ENCODE measurements around the gene GPD2. TPM values are rescaled to one million over a fixed set of nuclear protein-coding genes. Genes with fewer than 3 reads are reported as not detected.

GPD2 gene
- 18.9 and 20.0 TPM in 2 replicates for polyA plus RNA-seq (2013)

DNA sequence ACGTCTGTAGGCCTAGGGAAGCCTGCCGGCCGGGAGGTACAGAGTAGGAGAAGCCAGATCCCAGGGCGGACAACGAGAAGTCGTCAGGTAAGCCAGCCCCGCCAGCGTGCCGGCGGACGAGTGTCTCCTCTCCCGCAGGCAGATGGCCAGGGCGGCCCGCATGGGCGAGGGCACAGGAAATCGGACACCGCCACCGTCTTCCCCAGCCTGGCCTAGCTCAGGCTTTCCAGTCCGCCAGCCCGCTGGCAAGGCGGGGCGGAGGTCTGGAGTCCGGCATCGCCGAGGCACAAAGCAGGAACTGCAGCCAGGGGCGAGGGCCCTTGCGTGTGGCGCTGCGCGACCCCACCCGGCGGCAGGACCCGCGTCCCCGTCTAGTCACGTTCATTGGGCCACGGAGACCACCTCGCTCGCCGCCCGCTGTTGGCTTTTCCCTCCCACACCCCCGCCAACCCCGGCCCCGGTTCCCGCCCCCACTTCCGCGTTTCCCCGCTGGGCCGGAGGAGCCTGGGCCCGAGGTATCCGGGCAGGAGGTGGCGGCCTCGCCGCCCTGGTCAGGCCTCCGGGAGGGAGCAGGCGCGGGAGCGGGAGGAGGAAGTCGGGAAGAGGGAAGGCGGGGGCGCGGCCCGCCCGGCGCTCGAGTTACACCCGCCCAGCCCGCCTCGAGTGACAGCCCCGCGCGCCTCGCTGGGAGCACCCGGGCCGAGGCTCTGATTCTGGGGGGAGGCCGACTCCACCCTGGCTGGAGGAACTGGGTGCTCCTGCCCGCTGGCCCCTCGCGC is at the start of gene GPD2:
TSS of gene GPD2 (plus strand) at position 662 of the 779 bp plus-strand sequence. CDS start 39,727 bp downstream, outside the sequence.
- H3K9me3 ChIP-seq (ENCODE audit: insufficient read depth, low read depth, low read length), result no peaks in the 10 kb centered on the region
- peak within 1 kb of the TSS; percentile 11 for H2AK5ac ChIP-seq (ENCODE audit: low read length)
- no peaks in the 10 kb centered on the region for H3K36me3 ChIP-seq (ENCODE audit: control insufficient read depth in 1 of 2, insufficient read depth in 2 of 2, low read length in 2 of 2)
- H3K4me2 ChIP-seq (ENCODE audit: low read length), result peak within 1 kb of the TSS; percentile 92
- H3K4me3 ChIP-seq (ENCODE audit: low read depth, low read length), result peak within 1 kb of the TSS; percentile 87
- H4K8ac ChIP-seq (ENCODE audit: low read depth, low read length), result peak within 1 kb of the TSS; percentile 95
- peaks cover 6% of the 10 kb centered on the region for H3K79me2 ChIP-seq (ENCODE audit: control insufficient read depth, insufficient read depth, low read length, poor library complexity)
- H3K23ac ChIP-seq (ENCODE audit: low read length), result no peak within 1 kb of the TSS
- DNase-seq, result peak; percentile 95
- peaks cover 3 to 5% of the 10 kb centered on the region in 2 experiments for H3K4me1 ChIP-seq (ENCODE audit: control insufficient read depth in 1 of 2, insufficient read depth in 2 of 2, low read length in 2 of 2)
- H3K14ac ChIP-seq (ENCODE audit: low read length), result peak within 1 kb of the TSS; percentile 84
- H4K12ac ChIP-seq (ENCODE audit: low read depth, low read length), result peak within 1 kb of the TSS; percentile 26
- peaks cover 15% of the 10 kb centered on the region for H3K79me1 ChIP-seq (ENCODE audit: low read length)
- no peak within 1 kb of the TSS for H2BK12ac ChIP-seq (ENCODE audit: low read length)
- peak within 1 kb of the TSS; percentile 92 for H4K91ac ChIP-seq (ENCODE audit: low read depth, low read length)
- H3K9ac ChIP-seq (ENCODE audit: low read length), result peak within 1 kb of the TSS; percentile 95
- H3K27ac ChIP-seq (ENCODE audit: low read depth, low read length), result peak within 1 kb of the TSS; percentile 97
- H2AFZ ChIP-seq (ENCODE audit: insufficient read depth, low read length, poor library complexity), result peak within 1 kb of the TSS; percentile 96
- H3K27me3 ChIP-seq (ENCODE audit: insufficient read depth, low read length), result no peaks in the 10 kb centered on the region
- peak within 1 kb of the TSS; percentile 85 for H3K18ac ChIP-seq (ENCODE audit: low read length)
- peak within 1 kb of the TSS; percentile 71 for H2BK5ac ChIP-seq (ENCODE audit: low read depth, low read length, poor library complexity)
- no CpG with 5 or more reads among the region's 79 CpGs for WGBS (ENCODE audit: extremely low coverage, insufficient coverage, insufficient read length)
- peak within 1 kb of the TSS; percentile 80 for H3K4ac ChIP-seq (ENCODE audit: low read depth, low read length)
- peak within 1 kb of the TSS; percentile 79 for H2BK120ac ChIP-seq (ENCODE audit: insufficient read depth, low read length, poor library complexity)

DNA sequence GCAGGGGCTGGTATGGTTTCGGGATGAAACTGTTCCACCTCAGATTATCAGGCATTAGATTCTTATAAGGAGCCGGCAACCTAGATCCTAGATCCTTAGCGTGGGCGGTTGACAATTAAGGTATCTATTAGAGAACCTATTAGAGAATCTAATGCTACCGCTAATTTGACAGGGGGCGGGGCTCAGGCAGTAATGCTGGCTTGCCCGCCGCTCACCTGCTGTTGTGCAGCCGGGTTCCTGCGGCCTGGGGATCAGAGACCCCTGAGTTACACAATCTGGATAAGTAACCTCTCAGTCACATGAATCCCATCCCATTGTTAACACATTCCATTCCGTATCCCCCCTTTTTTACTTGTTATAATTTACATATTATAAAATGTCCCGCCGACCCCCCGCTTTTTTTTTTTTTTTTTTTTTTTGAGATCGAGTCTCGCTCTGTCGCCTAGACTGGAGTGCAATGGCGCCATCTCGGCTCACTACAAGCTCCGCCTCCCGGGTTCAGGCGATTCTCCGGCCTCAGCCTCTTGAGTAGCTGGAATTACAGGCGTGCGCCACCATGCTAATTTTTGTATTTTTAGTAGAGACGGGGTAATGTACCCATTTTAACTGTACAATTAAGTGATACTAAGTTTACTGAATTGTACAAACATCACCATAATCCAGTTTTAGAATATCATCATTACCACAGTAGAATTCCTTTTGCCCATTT is 42.0 kb upstream of the GPD2 start:
- WGBS (ENCODE audit: extremely low coverage, insufficient coverage, insufficient read length), result no CpG with 5 or more reads among the region's 26 CpGs
- H3K9me3 ChIP-seq (ENCODE audit: insufficient read depth, low read depth, low read length), result no peaks in the 10 kb centered on the region
- H3K14ac ChIP-seq (ENCODE audit: low read length), result no peak overlapping the region
- H3K4me2 ChIP-seq (ENCODE audit: low read length), result no peak overlapping the region
- no peak overlapping the region for H4K91ac ChIP-seq (ENCODE audit: low read depth, low read length)
- H3K23ac ChIP-seq (ENCODE audit: low read length), result no peak overlapping the region
- H2AFZ ChIP-seq (ENCODE audit: insufficient read depth, low read length, poor library complexity), result no peak overlapping the region
- no peaks in the 10 kb centered on the region for H3K4me1 ChIP-seq (ENCODE audit: control insufficient read depth in 1 of 2, insufficient read depth in 2 of 2, low read length in 2 of 2)
- H2BK12ac ChIP-seq (ENCODE audit: low read length), result no peak overlapping the region
- peak; percentile 37 to 56 for DNase-seq
- H3K18ac ChIP-seq (ENCODE audit: low read length), result no peak overlapping the region
- H4K8ac ChIP-seq (ENCODE audit: low read depth, low read length), result no peak overlapping the region
- H3K27ac ChIP-seq (ENCODE audit: low read depth, low read length), result no peak overlapping the region
- H3K79me2 ChIP-seq (ENCODE audit: control insufficient read depth, insufficient read depth, low read length, poor library complexity), result no peaks in the 10 kb centered on the region
- H3K4ac ChIP-seq (ENCODE audit: low read depth, low read length), result no peak overlapping the region
- H4K12ac ChIP-seq (ENCODE audit: low read depth, low read length), result no peak overlapping the region
- no peak overlapping the region for H3K4me3 ChIP-seq (ENCODE audit: low read depth, low read length)
- no peak overlapping the region for H2BK120ac ChIP-seq (ENCODE audit: insufficient read depth, low read length, poor library complexity)
- no peaks in the 10 kb centered on the region for H3K79me1 ChIP-seq (ENCODE audit: low read length)
- no peaks in the 10 kb centered on the region for H3K36me3 ChIP-seq (ENCODE audit: control insufficient read depth in 1 of 2, insufficient read depth in 2 of 2, low read length in 2 of 2)
- no peak overlapping the region for H2AK5ac ChIP-seq (ENCODE audit: low read length)
- H2BK5ac ChIP-seq (ENCODE audit: low read depth, low read length, poor library complexity), result no peak overlapping the region
- no peaks in the 10 kb centered on the region for H3K27me3 ChIP-seq (ENCODE audit: insufficient read depth, low read length)
- no peak overlapping the region for H3K9ac ChIP-seq (ENCODE audit: low read length)

GRCh38 chr2:156396126-156396525 is 40.1 kb upstream of the GPD2 start:
- Histone ChIP-seq H4K12ac (ENCODE audit: low read depth, low read length) (no peak overlapping the region), H4K91ac (ENCODE audit: low read depth, low read length) (no peak overlapping the region), H3K23ac (ENCODE audit: low read length) (no peak overlapping the region), H2AK5ac (ENCODE audit: low read length) (no peak overlapping the region), H3K4me1 (ENCODE audit: control insufficient read depth in 1 of 2, insufficient read depth in 2 of 2, low read length in 2 of 2) (no peaks in the 10 kb centered on the region), H3K14ac (ENCODE audit: low read length) (no peak overlapping the region), H3K79me2 (ENCODE audit: control insufficient read depth, insufficient read depth, low read length, poor library complexity) (no peaks in the 10 kb centered on the region), H2AFZ (ENCODE audit: insufficient read depth, low read length, poor library complexity) (no peak overlapping the region), H2BK5ac (ENCODE audit: low read depth, low read length, poor library complexity) (no peak overlapping the region), H3K36me3 (ENCODE audit: control insufficient read depth in 1 of 2, insufficient read depth in 2 of 2, low read length in 2 of 2) (no peaks in the 10 kb centered on the region), H2BK12ac (ENCODE audit: low read length) (no peak overlapping the region), H2BK120ac (ENCODE audit: insufficient read depth, low read length, poor library complexity) (no peak overlapping the region), H3K18ac (ENCODE audit: low read length) (no peak overlapping the region), H3K4me3 (ENCODE audit: low read depth, low read length) (no peak overlapping the region), H4K8ac (ENCODE audit: low read depth, low read length) (no peak overlapping the region), H3K4ac (ENCODE audit: low read depth, low read length) (no peak overlapping the region), H3K9ac (ENCODE audit: low read length) (no peak overlapping the region), H3K4me2 (ENCODE audit: low read length) (no peak overlapping the region), H3K9me3 (ENCODE audit: insufficient read depth, low read depth, low read length) (peaks cover 1% of the 10 kb centered on the region), H3K27ac (ENCODE audit: low read depth, low read length) (no peak overlapping the region), H3K27me3 (ENCODE audit: insufficient read depth, low read length) (no peaks in the 10 kb centered on the region), H3K79me1 (ENCODE audit: low read length) (no peaks in the 10 kb centered on the region)
- WGBS (ENCODE audit: extremely low coverage, insufficient coverage, insufficient read length), result no CpG with 5 or more reads among the region's 2 CpGs
- DNase-seq, result peak in 1 of 2 donors; percentile 17

- H3K27me3 ChIP-seq (ENCODE audit: insufficient read depth, low read length), result no peaks in the 10 kb centered on the region
- H3K4me2 ChIP-seq (ENCODE audit: low read length), result no peak overlapping the region
- no peak overlapping the region for H4K12ac ChIP-seq (ENCODE audit: low read depth, low read length)
- H3K79me2 ChIP-seq (ENCODE audit: control insufficient read depth, insufficient read depth, low read length, poor library complexity), result no peaks in the 10 kb centered on the region
- no peaks in the 10 kb centered on the region for H3K4me1 ChIP-seq (ENCODE audit: control insufficient read depth in 1 of 2, insufficient read depth in 2 of 2, low read length in 2 of 2)
- no peak overlapping the region for H2BK12ac ChIP-seq (ENCODE audit: low read length)
- no peak overlapping the region for H3K23ac ChIP-seq (ENCODE audit: low read length)
- no peak overlapping the region for H3K18ac ChIP-seq (ENCODE audit: low read length)
- H3K4ac ChIP-seq (ENCODE audit: low read depth, low read length), result no peak overlapping the region
- H3K27ac ChIP-seq (ENCODE audit: low read depth, low read length), result no peak overlapping the region
- no peak overlapping the region for H3K4me3 ChIP-seq (ENCODE audit: low read depth, low read length)
- H4K8ac ChIP-seq (ENCODE audit: low read depth, low read length), result no peak overlapping the region
- no peaks in the 10 kb centered on the region for H3K79me1 ChIP-seq (ENCODE audit: low read length)
- no peak overlapping the region for H2AFZ ChIP-seq (ENCODE audit: insufficient read depth, low read length, poor library complexity)
- H2BK120ac ChIP-seq (ENCODE audit: insufficient read depth, low read length, poor library complexity), result no peak overlapping the region
- no peak overlapping the region for H3K14ac ChIP-seq (ENCODE audit: low read length)
- no peak overlapping the region for H2BK5ac ChIP-seq (ENCODE audit: low read depth, low read length, poor library complexity)
- H4K91ac ChIP-seq (ENCODE audit: low read depth, low read length), result no peak overlapping the region
- no peaks in the 10 kb centered on the region for H3K36me3 ChIP-seq (ENCODE audit: control insufficient read depth in 1 of 2, insufficient read depth in 2 of 2, low read length in 2 of 2)
- no peak overlapping the region for H2AK5ac ChIP-seq (ENCODE audit: low read length)
- no peak for DNase-seq
- H3K9me3 ChIP-seq (ENCODE audit: insufficient read depth, low read depth, low read length), result peaks cover 1% of the 10 kb centered on the region
- no peak overlapping the region for H3K9ac ChIP-seq (ENCODE audit: low read length)
- WGBS (ENCODE audit: extremely low coverage, insufficient coverage, insufficient read length), result no CpG with 5 or more reads among the region's 4 CpGs
Observed at GRCh38 chr2:156397229-156397628, 39.0 kb upstream of the GPD2 start.
